Keratinocyte (primary cell): ENCODE measurements around the gene DRD3. TPM values are rescaled to one million over a fixed set of nuclear protein-coding genes. Genes with fewer than 3 reads are reported as not detected.

Experiments used
- DNase-seq: peaks from one replicate; pipeline ENCODE4 v3.0.0-alpha.2; 2011; ENCODE audit warnings: low read depth, missing footprints, low spot score
- FAIRE-seq: peaks from 2 replicates; lab custom pipeline; 2011; peaks lifted over from hg19 to GRCh38; lab: Jason Lieb, UNC
- H2AFZ ChIP-seq: 2 replicates; pipeline ENCODE4 v1.6.0; 2012; ENCODE audit warnings: low read length, control low read depth, inconsistent platforms; ENCODE audit not compliant: control insufficient read depth
- H3K27ac ChIP-seq: 2 replicates; pipeline ENCODE4 v1.5.1; 2011; ENCODE audit warnings: low read length; ENCODE audit not compliant: control insufficient read depth, insufficient read depth
- H3K27me3 ChIP-seq: 3 replicates; pipeline ENCODE4 v1.6.0; 2011; ENCODE audit warnings: low read length; ENCODE audit not compliant: control insufficient read depth, insufficient read depth; ENCODE audit errors: extremely low read depth
- H3K36me3 ChIP-seq, 2 experiments: 2 replicates in 1 of 2; 3 replicates in 1 of 2; pipeline ENCODE4 v1.5.1; 2011; ENCODE audit warnings: low read length in 2 of 2, mild to moderate bottlenecking in 1 of 2; ENCODE audit not compliant: control insufficient read depth in 2 of 2, insufficient read depth in 2 of 2; ENCODE audit errors: extremely low read depth in 1 of 2
- H3K4me1 ChIP-seq: 3 replicates; pipeline ENCODE4 v1.5.1; 2011; ENCODE audit warnings: low read length; ENCODE audit not compliant: control insufficient read depth, insufficient read depth; ENCODE audit errors: extremely low read depth
- H3K4me2 ChIP-seq: 3 replicates; pipeline ENCODE4 v1.6.0; 2011; ENCODE audit warnings: low read depth, low read length; ENCODE audit not compliant: control insufficient read depth, insufficient read depth; ENCODE audit errors: extremely low read depth
- H3K4me3 ChIP-seq, 3 experiments: fragments of 200-600 bp in 1 of 3; sonication (generic) in 1 of 3; 2 replicates in 2 of 3; 3 replicates in 1 of 3; pipeline ENCODE4 v1.5.1; 2011 to 2016; ENCODE audit warnings: low read length in 3 of 3, mild to moderate bottlenecking in 3 of 3, control low read depth in 2 of 3, inconsistent platforms in 1 of 3, low read depth in 1 of 3, mixed read lengths in 1 of 3, mixed run types in 1 of 3, moderate library complexity in 1 of 3; ENCODE audit not compliant: control insufficient read depth in 2 of 3, insufficient read depth in 2 of 3; ENCODE audit errors: extremely low read depth in 1 of 3
- H3K79me2 ChIP-seq: 2 replicates; pipeline ENCODE4 v1.6.0; 2012; ENCODE audit warnings: low read length; ENCODE audit not compliant: control insufficient read depth, insufficient read depth
- H3K9ac ChIP-seq: 3 replicates; pipeline ENCODE4 v1.6.0; 2011; ENCODE audit warnings: low read length; ENCODE audit not compliant: control insufficient read depth, insufficient read depth; ENCODE audit errors: extremely low read depth
- H3K9me1 ChIP-seq: 3 replicates; pipeline ENCODE4 v1.6.0; 2011; ENCODE audit warnings: low read length; ENCODE audit not compliant: control insufficient read depth, insufficient read depth; ENCODE audit errors: extremely low read depth
- H3K9me3 ChIP-seq: 2 replicates; pipeline ENCODE4 v1.5.1; 2012; ENCODE audit warnings: low read depth, low read length; ENCODE audit not compliant: control insufficient read depth
- H4K20me1 ChIP-seq: 3 replicates; pipeline ENCODE4 v1.6.0; 2011; ENCODE audit warnings: low read length; ENCODE audit not compliant: control insufficient read depth, insufficient read depth; ENCODE audit errors: extremely low read depth
- CTCF ChIP-seq, 3 experiments: IDR thresholded peaks in 1 of 3; conservative IDR thresholded peaks in 1 of 3; optimal IDR thresholded peaks in 1 of 3; 2 replicates in 2 of 3; 3 replicates in 1 of 3; pipeline versions ENCODE3 to v1.5.1; 2011; ENCODE audit warnings: low read length in 3 of 3, mild to moderate bottlenecking in 3 of 3, moderate library complexity in 2 of 3, control low read depth in 1 of 3, inconsistent platforms in 1 of 3; ENCODE audit not compliant: insufficient read depth in 2 of 3; ENCODE audit errors: extremely low read depth in 1 of 3
- EZH2 ChIP-seq: IDR thresholded peaks from one replicate; pipeline ENCODE4 v1.6.1; 2012; ENCODE audit warnings: inconsistent platforms, mild to moderate bottlenecking, low read length, moderate library complexity
- dilution Hi-C: fragments of 300-500 bp; cut with MboI; formaldehyde crosslinking; loops from one replicate; pipeline ENCODE4 v1.7.0; 2020; ENCODE audit warnings: low sequenced_read_pairs; ENCODE audit not compliant: extremely low pct_ligation_motif_present
- polyA plus RNA-seq, 5 experiments: library from polyadenylated mRNA; depleted of rRNA in 3 of 5; stranded (reverse) in 3 of 5; stranded (forward) in 1 of 5; unstranded in 1 of 5; fragments of >200 nt; gene quantifications; 1 replicate in 1 of 5; 2 replicates in 3 of 5; 3 replicates in 1 of 5; pipeline versions ENCODE4 v1.2.1 to v1.2.3, GENCODE V29; 2011 to 2012; ENCODE audit warnings: missing spikeins in 2 of 5, low read depth in 1 of 5, low replicate concordance in 1 of 5

The DRD3 gene
- polyA plus RNA-seq, 1 donor (not counting 4 experiments of a cell fraction or from before 2014, with no cell fraction given) = not detected

- H3K4me1 ChIP-seq = no peaks in the 10 kb centered on the region
- H3K9me3 ChIP-seq = no peaks in the 10 kb centered on the region
- FAIRE-seq = no peak
- H3K36me3 ChIP-seq = no peaks in the 10 kb centered on the region
- H3K9me1 ChIP-seq = no peaks in the 10 kb centered on the region
- no peak overlapping the region for H3K4me3 ChIP-seq
- no peak overlapping the region for H3K4me2 ChIP-seq
- TF ChIP-seq CTCF (optimal IDR thresholded peaks at IDR 0.05 in 1 of 3, IDR thresholded peaks at IDR 0.05 in 1 of 3, conservative IDR thresholded peaks at IDR 0.05 in 1 of 3; ENCODE audit: extremely low read depth in 1 of 3, insufficient read depth in 2 of 3, low read length in 3 of 3) (no peak), EZH2 (no peak)
- DNase-seq = no peak
- no peaks in the 10 kb centered on the region for H3K79me2 ChIP-seq
- no peak overlapping the region for H3K27ac ChIP-seq
- dilution Hi-C loops = no loop called here
- H2AFZ ChIP-seq = no peak overlapping the region
- no peaks in the 10 kb centered on the region for H3K27me3 ChIP-seq
- no peaks in the 10 kb centered on the region for H4K20me1 ChIP-seq
- no peak overlapping the region for H3K9ac ChIP-seq
Measured at GRCh38 chr3:114205541-114205940, 26.7 kb upstream of the DRD3 start.

GRCh38 chr3:114194750-114195149 is 15.9 kb upstream of the DRD3 start:
- dilution Hi-C loops = no loop called here
- no peaks in the 10 kb centered on the region for H3K27me3 ChIP-seq

More at GRCh38 chr3:114194750-114195149, 15.9 kb upstream of the DRD3 start:
- Histone ChIP-seq H3K4me1 (no peaks in the 10 kb centered on the region), H3K9me1 (no peaks in the 10 kb centered on the region), H3K79me2 (no peaks in the 10 kb centered on the region), H3K4me3 (no peak overlapping the region), H2AFZ (no peak overlapping the region), H3K4me2 (no peak overlapping the region), H3K27ac (no peak overlapping the region), H3K9ac (no peak overlapping the region), H4K20me1 (no peaks in the 10 kb centered on the region), H3K9me3 (no peaks in the 10 kb centered on the region), H3K36me3 (no peaks in the 10 kb centered on the region)
- no peak for TF ChIP-seq CTCF (optimal IDR thresholded peaks at IDR 0.05 in 1 of 3, IDR thresholded peaks at IDR 0.05 in 1 of 3, conservative IDR thresholded peaks at IDR 0.05 in 1 of 3; ENCODE audit: extremely low read depth in 1 of 3, insufficient read depth in 2 of 3, low read length in 3 of 3)
- no peak for TF ChIP-seq EZH2
- no peak for FAIRE-seq
- no peak for DNase-seq
